Panc1 (cell line): ENCODE data around the gene DNAJA4.

ENCODE experiments used
- CTCF ChIP-seq: fragments of 450-650 bp; IDR thresholded peaks from 2 replicates; pipeline ENCODE4 v1.5.1; 2017; ENCODE audit warnings: mild to moderate bottlenecking
- POLR2AphosphoS5 ChIP-seq: IDR thresholded peaks from 2 replicates; pipeline ENCODE4 v1.6.1; 2012; ENCODE audit warnings: mild to moderate bottlenecking, low read depth, low read length, moderate library complexity
- SIN3A ChIP-seq: IDR thresholded peaks from 2 replicates; pipeline ENCODE4 v1.6.1; 2012; ENCODE audit warnings: low read depth, mild to moderate bottlenecking, low read length, moderate library complexity, borderline replicate concordance; ENCODE audit not compliant: insufficient read depth
- TF ChIP-seq, protein P1 (sequence below), 2 experiments: IDR thresholded peaks; 2 replicates each; pipeline ENCODE4 v1.6.1; 2011 to 2012; ENCODE audit warnings: low read depth in 2 of 2, control low read depth in 1 of 2, low read length in 1 of 2, mild to moderate bottlenecking in 1 of 2, moderate library complexity in 1 of 2; ENCODE audit not compliant: insufficient read depth in 1 of 2

GRCh38 chr15:78313383-78313782, 49.0 kb downstream of the DNAJA4 start:
- no peak for TF ChIP-seq CTCF
- no peak for TF ChIP-seq POLR2AphosphoS5
- TF ChIP-seq, protein P1, sequence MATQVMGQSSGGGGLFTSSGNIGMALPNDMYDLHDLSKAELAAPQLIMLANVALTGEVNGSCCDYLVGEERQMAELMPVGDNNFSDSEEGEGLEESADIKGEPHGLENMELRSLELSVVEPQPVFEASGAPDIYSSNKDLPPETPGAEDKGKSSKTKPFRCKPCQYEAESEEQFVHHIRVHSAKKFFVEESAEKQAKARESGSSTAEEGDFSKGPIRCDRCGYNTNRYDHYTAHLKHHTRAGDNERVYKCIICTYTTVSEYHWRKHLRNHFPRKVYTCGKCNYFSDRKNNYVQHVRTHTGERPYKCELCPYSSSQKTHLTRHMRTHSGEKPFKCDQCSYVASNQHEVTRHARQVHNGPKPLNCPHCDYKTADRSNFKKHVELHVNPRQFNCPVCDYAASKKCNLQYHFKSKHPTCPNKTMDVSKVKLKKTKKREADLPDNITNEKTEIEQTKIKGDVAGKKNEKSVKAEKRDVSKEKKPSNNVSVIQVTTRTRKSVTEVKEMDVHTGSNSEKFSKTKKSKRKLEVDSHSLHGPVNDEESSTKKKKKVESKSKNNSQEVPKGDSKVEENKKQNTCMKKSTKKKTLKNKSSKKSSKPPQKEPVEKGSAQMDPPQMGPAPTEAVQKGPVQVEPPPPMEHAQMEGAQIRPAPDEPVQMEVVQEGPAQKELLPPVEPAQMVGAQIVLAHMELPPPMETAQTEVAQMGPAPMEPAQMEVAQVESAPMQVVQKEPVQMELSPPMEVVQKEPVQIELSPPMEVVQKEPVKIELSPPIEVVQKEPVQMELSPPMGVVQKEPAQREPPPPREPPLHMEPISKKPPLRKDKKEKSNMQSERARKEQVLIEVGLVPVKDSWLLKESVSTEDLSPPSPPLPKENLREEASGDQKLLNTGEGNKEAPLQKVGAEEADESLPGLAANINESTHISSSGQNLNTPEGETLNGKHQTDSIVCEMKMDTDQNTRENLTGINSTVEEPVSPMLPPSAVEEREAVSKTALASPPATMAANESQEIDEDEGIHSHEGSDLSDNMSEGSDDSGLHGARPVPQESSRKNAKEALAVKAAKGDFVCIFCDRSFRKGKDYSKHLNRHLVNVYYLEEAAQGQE (IDR thresholded peaks at IDR 0.05; ENCODE audit: insufficient read depth in 1 of 2, low read depth in 2 of 2, low read length in 1 of 2): no peak
- no peak for TF ChIP-seq SIN3A
